Breast epithelium (tissue), 4 donors: Measurements from ENCODE around the gene ALDH1A2. TPM values are rescaled to one million over a fixed set of nuclear protein-coding genes. Genes with fewer than 3 reads are reported as not detected.
"Not testable (repeated sequence)": the region's sequence is repeated elsewhere in the genome, so short reads cannot be mapped to it uniquely, and the experiment has no call there.

ENCODE experiments used
- DNase-seq, 2 donors: peaks; one replicate each; pipeline ENCODE4 v3.0.0-alpha.2; 2019; ENCODE audit warnings: low spot score in 2 of 2
- H3K27ac ChIP-seq, 2 donors: fragments of 200-600 bp; sonication (generic) in 1 of 2; one replicate each; pipeline ENCODE4 v1.5.1; 2016 to 2019; ENCODE audit warnings: mild to moderate bottlenecking in 1 of 2
- H3K27me3 ChIP-seq, 2 donors: fragments of 200-600 bp; sonication (generic) in 1 of 2; one replicate each; pipeline versions ENCODE4 v1.5.1 to v1.6.0; 2017 to 2019; ENCODE audit warnings: control low read depth in 1 of 2, mild to moderate bottlenecking in 1 of 2
- H3K36me3 ChIP-seq: fragments of 200-600 bp; one replicate; pipeline ENCODE4 v1.5.1; 2019
- H3K4me1 ChIP-seq, 2 donors: fragments of 200-600 bp; sonication (generic); one replicate each; pipeline ENCODE4 v1.5.1; 2016 to 2019; ENCODE audit warnings: control low read depth in 1 of 2
- H3K4me3 ChIP-seq, 3 donors: fragments of 200-600 bp; sonication (generic); 1 replicate in 2 of 3; 2 replicates in 1 of 3; pipeline ENCODE4 v1.5.1; 2016 to 2019; ENCODE audit warnings: mild to moderate bottlenecking in 3 of 3, moderate library complexity in 2 of 3
- H3K9me3 ChIP-seq, 2 donors: fragments of 200-600 bp; sonication (generic) in 1 of 2; one replicate each; pipeline ENCODE4 v1.5.1; 2016 to 2019; ENCODE audit warnings: control low read depth in 1 of 2
- POLR2A ChIP-seq: fragments of 450-650 bp; IDR thresholded peaks from one replicate; pipeline ENCODE4 v1.6.1; 2016; ENCODE audit warnings: antibody characterized with exemption, mild to moderate bottlenecking, moderate library complexity
- POLR2AphosphoS5 ChIP-seq, 3 donors: sonication (generic); formaldehyde crosslinking; IDR thresholded peaks; one replicate each; pipeline ENCODE4 v1.6.1; 2017; ENCODE audit warnings: antibody characterized with exemption in 3 of 3
- intact Hi-C: fragments of 100-400 bp; cut with DNase I; formaldehyde crosslinking; loops from one replicate; pipeline ENCODE4 v1.15.1; 2023; ENCODE audit warnings: low total_unique reads
- total RNA-seq, 3 donors: library from RNA; depleted of rRNA; stranded (reverse); fragments of >200 nt; gene quantifications; one replicate each; pipeline ENCODE4 v1.1.0, GENCODE V29; 2016
- TF ChIP-seq, protein P1 (sequence below), 3 donors: fragments of 450-650 bp; IDR thresholded peaks; one replicate each; pipeline ENCODE4 v1.5.1; 2016 to 2017; ENCODE audit warnings: antibody characterized with exemption in 3 of 3, mild to moderate bottlenecking in 3 of 3, moderate library complexity in 3 of 3

ALDH1A2 gene
- total RNA-seq, 3 donors from 2014 or later = 6.1 to 19.6 (median 11.1) TPM

DNA sequence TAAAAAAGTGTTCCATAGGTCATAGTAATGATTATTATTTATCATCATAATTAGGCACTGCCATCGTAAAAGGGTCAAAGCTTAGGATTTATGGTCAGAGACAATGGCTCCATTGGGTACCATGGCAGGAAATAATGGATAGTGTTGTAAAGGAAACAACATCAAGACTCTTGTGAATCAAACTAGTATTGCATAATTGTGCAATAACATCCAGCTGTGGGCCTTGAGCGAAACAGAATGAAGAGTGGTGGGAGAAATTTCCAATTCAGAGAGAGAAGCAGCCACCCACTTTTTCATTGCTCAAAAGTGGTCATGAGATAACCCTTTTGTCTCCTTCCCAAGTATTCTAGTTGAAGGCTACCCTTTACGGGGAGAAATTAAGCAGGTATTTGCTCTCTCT lies 61.7 kb downstream of the ALDH1A2 start:
- H3K27ac ChIP-seq = no peak overlapping the region
- no peaks in the 10 kb centered on the region for H3K4me1 ChIP-seq
- no peaks in the 10 kb centered on the region for H3K27me3 ChIP-seq
- no peak for DNase-seq
- intact Hi-C loops = no loop called here
- TF ChIP-seq POLR2AphosphoS5 (IDR thresholded peaks at IDR 0.05) = no peak
- H3K4me3 ChIP-seq = no peak overlapping the region
- no peaks in the 10 kb centered on the region for H3K36me3 ChIP-seq
- peaks cover 0 to 6% of the 10 kb centered on the region in 2 donors for H3K9me3 ChIP-seq

DNA sequence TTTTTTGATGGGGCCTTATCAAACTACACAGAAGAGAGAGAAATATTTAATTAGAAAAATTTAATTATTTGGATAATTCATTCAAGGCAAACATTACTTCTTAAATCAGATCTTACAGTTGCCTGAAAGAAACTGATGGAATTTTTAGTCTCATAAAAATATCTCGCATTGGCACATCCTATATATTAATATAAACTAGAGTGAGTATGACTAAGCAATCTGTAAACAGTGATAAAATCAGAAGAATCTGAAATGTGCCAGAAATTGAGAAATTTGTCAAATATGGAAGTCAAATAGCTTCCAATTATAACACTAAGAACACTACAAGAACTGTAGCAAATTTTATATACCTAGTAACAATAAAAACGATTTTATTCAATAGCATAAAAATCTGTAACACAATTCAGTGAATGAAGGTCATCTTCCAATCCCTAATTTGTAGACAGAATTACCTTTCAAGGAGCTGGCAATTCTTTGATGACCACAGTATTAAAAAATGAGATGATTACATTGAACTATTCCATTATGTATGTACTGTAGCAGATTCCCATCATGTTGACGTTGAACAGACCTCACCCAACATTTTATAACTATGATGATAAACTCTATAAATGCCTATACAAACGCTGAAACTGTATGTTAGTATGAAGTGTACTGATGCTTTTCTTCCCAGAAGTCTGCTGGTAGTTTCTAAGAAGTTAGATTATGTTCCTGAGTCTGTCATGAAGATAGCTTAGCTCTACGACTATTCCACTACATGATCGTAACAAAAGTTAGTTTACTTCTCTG lies 63.0 kb downstream of the ALDH1A2 start:
- Histone ChIP-seq H3K27ac (no peak overlapping the region), H3K4me3 (no peak overlapping the region), H3K4me1 (no peaks in the 10 kb centered on the region), H3K9me3 (peaks cover 0 to 6% of the 10 kb centered on the region in 2 donors), H3K36me3 (no peaks in the 10 kb centered on the region), H3K27me3 (no peaks in the 10 kb centered on the region)
- intact Hi-C loops = no loop called here
- no peak for DNase-seq
- TF ChIP-seq POLR2AphosphoS5 (IDR thresholded peaks at IDR 0.05) (no peak), POLR2A (no peak)
- TF ChIP-seq, protein P1, sequence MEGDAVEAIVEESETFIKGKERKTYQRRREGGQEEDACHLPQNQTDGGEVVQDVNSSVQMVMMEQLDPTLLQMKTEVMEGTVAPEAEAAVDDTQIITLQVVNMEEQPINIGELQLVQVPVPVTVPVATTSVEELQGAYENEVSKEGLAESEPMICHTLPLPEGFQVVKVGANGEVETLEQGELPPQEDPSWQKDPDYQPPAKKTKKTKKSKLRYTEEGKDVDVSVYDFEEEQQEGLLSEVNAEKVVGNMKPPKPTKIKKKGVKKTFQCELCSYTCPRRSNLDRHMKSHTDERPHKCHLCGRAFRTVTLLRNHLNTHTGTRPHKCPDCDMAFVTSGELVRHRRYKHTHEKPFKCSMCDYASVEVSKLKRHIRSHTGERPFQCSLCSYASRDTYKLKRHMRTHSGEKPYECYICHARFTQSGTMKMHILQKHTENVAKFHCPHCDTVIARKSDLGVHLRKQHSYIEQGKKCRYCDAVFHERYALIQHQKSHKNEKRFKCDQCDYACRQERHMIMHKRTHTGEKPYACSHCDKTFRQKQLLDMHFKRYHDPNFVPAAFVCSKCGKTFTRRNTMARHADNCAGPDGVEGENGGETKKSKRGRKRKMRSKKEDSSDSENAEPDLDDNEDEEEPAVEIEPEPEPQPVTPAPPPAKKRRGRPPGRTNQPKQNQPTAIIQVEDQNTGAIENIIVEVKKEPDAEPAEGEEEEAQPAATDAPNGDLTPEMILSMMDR (IDR thresholded peaks at IDR 0.05) = no peak

GRCh38 chr15:57999699-58000098 lies 65.8 kb downstream of the ALDH1A2 start:
- intact Hi-C loops, H3K27ac ChIP-seq, H3K36me3 ChIP-seq, DNase-seq, H3K4me3 ChIP-seq, H3K27me3 ChIP-seq, H3K4me1 ChIP-seq, H3K9me3 ChIP-seq: not testable (repeated sequence)

DNA sequence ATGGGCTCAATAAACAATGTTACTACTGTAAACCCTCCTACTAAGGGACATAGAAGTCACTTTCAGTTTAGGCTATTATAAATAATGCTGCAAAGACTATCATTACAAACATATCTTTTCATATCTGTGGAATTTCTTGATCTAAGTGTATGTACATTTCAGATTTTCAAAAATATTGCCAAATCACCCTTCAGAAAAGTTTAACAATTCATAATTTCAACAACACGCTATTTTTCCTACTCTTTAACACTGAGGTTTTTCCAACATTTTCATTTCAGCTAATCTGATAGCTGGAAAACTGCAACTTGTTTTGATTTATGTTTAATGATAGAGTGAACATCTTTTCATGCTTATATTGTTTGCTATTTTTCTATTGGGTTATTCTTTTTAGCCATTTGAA lies 69.0 kb downstream of the ALDH1A2 start:
- intact Hi-C loops = no loop called here
- Histone ChIP-seq H3K36me3 (no peaks in the 10 kb centered on the region), H3K4me1 (no peaks in the 10 kb centered on the region), H3K4me3 (no peak overlapping the region), H3K9me3 (no peaks in the 10 kb centered on the region), H3K27me3 (no peaks in the 10 kb centered on the region), H3K27ac (no peak overlapping the region)
- TF ChIP-seq, protein P1 (IDR thresholded peaks at IDR 0.05) = no peak
- no peak for TF ChIP-seq POLR2A
- no peak for TF ChIP-seq POLR2AphosphoS5 (IDR thresholded peaks at IDR 0.05)
- DNase-seq = no peak

DNA sequence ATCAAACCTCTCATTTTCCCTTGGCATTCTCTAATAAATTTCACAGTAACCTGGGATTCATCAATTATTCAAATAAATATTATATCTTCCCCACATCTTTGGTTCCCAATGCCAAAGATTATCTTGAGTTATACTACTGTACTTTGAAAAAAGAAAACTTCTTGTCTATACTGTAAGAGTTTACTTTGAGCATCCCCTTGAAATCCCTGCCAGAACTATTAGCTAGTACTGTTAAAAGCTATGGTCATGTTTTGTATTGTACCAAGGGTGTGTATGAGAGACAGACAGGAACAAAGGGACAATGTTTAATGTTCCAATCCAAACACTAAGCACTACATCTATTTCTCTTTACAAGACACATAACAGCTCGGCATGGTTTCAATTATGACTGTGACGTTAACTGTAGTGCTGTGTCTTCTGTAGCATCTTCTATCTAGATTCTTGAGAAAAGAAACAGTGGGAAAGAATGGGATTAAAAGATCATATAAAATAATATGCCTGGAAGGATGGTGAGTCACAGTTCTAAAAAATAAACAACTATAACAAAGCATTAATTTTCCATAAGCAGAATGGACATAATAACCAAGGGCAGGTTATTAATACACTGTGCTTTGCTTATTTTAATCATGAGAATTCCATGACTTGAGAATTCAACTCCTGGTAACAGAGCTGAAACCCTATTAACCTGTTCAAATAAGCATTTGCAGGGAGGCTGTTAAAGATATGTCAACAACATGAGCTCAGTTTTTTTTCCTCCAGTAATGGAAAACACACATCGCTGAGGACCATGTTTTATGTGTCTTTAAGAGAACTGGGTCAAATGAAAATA lies 71.1 kb downstream of the ALDH1A2 start:
- TF ChIP-seq POLR2A = no peak
- TF ChIP-seq POLR2AphosphoS5 (IDR thresholded peaks at IDR 0.05) = no peak
- TF ChIP-seq, protein P1 (IDR thresholded peaks at IDR 0.05) = no peak
- DNase-seq = no peak
- Histone ChIP-seq H3K4me3 (no peak overlapping the region), H3K4me1 (no peaks in the 10 kb centered on the region), H3K9me3 (no peaks in the 10 kb centered on the region), H3K27me3 (no peaks in the 10 kb centered on the region), H3K27ac (no peak overlapping the region), H3K36me3 (no peaks in the 10 kb centered on the region)
- intact Hi-C loops = no loop called here
